H9 (cell line): ENCODE data around the gene GAP43. TPM values are rescaled to one million over a fixed set of nuclear protein-coding genes. Genes with fewer than 3 reads are reported as not detected.

Source experiments
- DNase-seq: peaks from one replicate; pipeline ENCODE4 v3.0.0-alpha.2; 2017
- H2AFZ ChIP-seq: one replicate; pipeline ENCODE4 v1.6.1; 2013; ENCODE audit warnings: mild to moderate bottlenecking, low read length, control low read depth, moderate library complexity
- H2AK5ac ChIP-seq: 2 replicates; pipeline ENCODE4 v1.6.1; 2013; ENCODE audit warnings: low read length, control low read depth, mixed read lengths; ENCODE audit not compliant: insufficient read length
- H2BK120ac ChIP-seq: one replicate; pipeline ENCODE4 v1.6.1; 2013; ENCODE audit warnings: low read depth, mild to moderate bottlenecking, low read length, control low read depth, inconsistent platforms; ENCODE audit not compliant: poor library complexity, severe bottlenecking
- H2BK12ac ChIP-seq: 2 replicates; pipeline ENCODE4 v1.6.1; 2013; ENCODE audit warnings: low read length, control low read depth, mixed read lengths, low read depth; ENCODE audit not compliant: insufficient read length
- H2BK15ac ChIP-seq: 2 replicates; pipeline ENCODE4 v1.6.1; 2013; ENCODE audit warnings: low read depth, low read length, control low read depth
- H2BK20ac ChIP-seq: one replicate; pipeline ENCODE4 v1.6.1; 2013; ENCODE audit warnings: low read depth, mild to moderate bottlenecking, low read length, control low read depth, inconsistent platforms; ENCODE audit not compliant: poor library complexity, severe bottlenecking
- H2BK5ac ChIP-seq: 2 replicates; pipeline ENCODE4 v1.6.1; 2013; ENCODE audit warnings: low read length, control low read depth, mixed read lengths; ENCODE audit not compliant: insufficient read length
- H3K14ac ChIP-seq: 2 replicates; pipeline ENCODE4 v1.6.1; 2013; ENCODE audit warnings: low read length, control low read depth; ENCODE audit not compliant: insufficient read depth
- H3K18ac ChIP-seq: 2 replicates; pipeline ENCODE4 v1.6.1; 2013; ENCODE audit warnings: low read depth, mild to moderate bottlenecking, mixed read lengths, low read length, control low read depth; ENCODE audit not compliant: insufficient read length
- H3K23ac ChIP-seq: 2 replicates; pipeline ENCODE4 v1.6.1; 2013; ENCODE audit warnings: low read length, control low read depth, mixed read lengths, low read depth; ENCODE audit not compliant: insufficient read length
- H3K23me2 ChIP-seq: 2 replicates; pipeline ENCODE4 v1.6.1; 2013; ENCODE audit warnings: low read depth, mild to moderate bottlenecking, mixed read lengths, low read length, control low read depth; ENCODE audit not compliant: insufficient read length, poor library complexity, severe bottlenecking
- H3K27ac ChIP-seq: 2 replicates; pipeline ENCODE4 v1.5.1; 2013; ENCODE audit warnings: low read length, control low read depth, mixed read lengths, low read depth; ENCODE audit not compliant: insufficient read length
- H3K27me3 ChIP-seq: 2 replicates; pipeline ENCODE4 v1.6.1; 2013; ENCODE audit warnings: low read length, control low read depth, inconsistent platforms; ENCODE audit not compliant: insufficient read depth
- H3K4ac ChIP-seq: 2 replicates; pipeline ENCODE4 v1.6.1; 2013; ENCODE audit warnings: low read depth, mild to moderate bottlenecking, control low read depth, inconsistent platforms, low read length, moderate library complexity
- H3K4me1 ChIP-seq: 2 replicates; pipeline ENCODE4 v1.6.1; 2013; ENCODE audit warnings: low read length, control low read depth, inconsistent platforms; ENCODE audit not compliant: insufficient read depth
- H3K4me2 ChIP-seq: 2 replicates; pipeline ENCODE4 v1.6.1; 2013; ENCODE audit warnings: low read length, control low read depth, mixed read lengths; ENCODE audit not compliant: insufficient read length, insufficient read depth
- H3K56ac ChIP-seq: 2 replicates; pipeline ENCODE4 v1.6.1; 2013; ENCODE audit warnings: low read depth, mild to moderate bottlenecking, mixed read lengths, low read length, control low read depth; ENCODE audit not compliant: insufficient read length
- H3K79me1 ChIP-seq: 2 replicates; pipeline ENCODE4 v1.6.1; 2013; ENCODE audit warnings: low read depth, mild to moderate bottlenecking, moderate library complexity, low read length, control low read depth, inconsistent platforms; ENCODE audit not compliant: insufficient read depth, poor library complexity, severe bottlenecking
- H3K79me2 ChIP-seq: 2 replicates; pipeline ENCODE4 v1.6.1; 2013; ENCODE audit warnings: low read length, control low read depth, inconsistent platforms; ENCODE audit not compliant: insufficient read depth
- H3K9ac ChIP-seq: 2 replicates; pipeline ENCODE4 v1.6.1; 2013; ENCODE audit warnings: low read length, control low read depth, mixed read lengths; ENCODE audit not compliant: insufficient read length; ENCODE audit errors: extremely low read depth
- H3K9me3 ChIP-seq: one replicate; pipeline ENCODE4 v1.6.1; 2013; ENCODE audit warnings: low read depth, low read length, inconsistent platforms; ENCODE audit not compliant: control insufficient read depth
- H3T11ph ChIP-seq: one replicate; pipeline ENCODE4 v1.6.1; 2013; ENCODE audit warnings: mild to moderate bottlenecking, low read length, control low read depth, inconsistent platforms
- H4K20me1 ChIP-seq: one replicate; pipeline ENCODE4 v1.6.1; 2013; ENCODE audit not compliant: control insufficient read depth, insufficient read length, insufficient read depth
- H4K5ac ChIP-seq: 2 replicates; pipeline ENCODE4 v1.6.1; 2013; ENCODE audit warnings: low read depth, mild to moderate bottlenecking, mixed read lengths, low read length, control low read depth; ENCODE audit not compliant: insufficient read length
- H4K8ac ChIP-seq: replicated peaks from 2 replicates; pipeline ENCODE4 v1.6.1; 2013; ENCODE audit warnings: low read length, control low read depth, mixed read lengths, low read depth; ENCODE audit not compliant: insufficient read length
- H4K91ac ChIP-seq: 2 replicates; pipeline ENCODE4 v1.6.1; 2013; ENCODE audit warnings: low read depth, mild to moderate bottlenecking, moderate library complexity, mixed read lengths, low read length, control low read depth; ENCODE audit not compliant: insufficient read length
- H3K27ac Mint-ChIP-seq, 3 experiments: 2 replicates in 2 of 3; 3 replicates in 1 of 3; pipeline ENCODE4 v1.8.0; 2020 to 2021; ENCODE audit warnings: mixed read lengths in 3 of 3, mild to moderate bottlenecking in 1 of 3, moderate library complexity in 1 of 3
- H3K27me3 Mint-ChIP-seq: 2 replicates; pipeline ENCODE4 v1.8.0; 2021; ENCODE audit warnings: low read depth, mild to moderate bottlenecking, moderate library complexity, mixed read lengths
- H3K36me3 Mint-ChIP-seq, 3 experiments: 2 replicates in 2 of 3; 3 replicates in 1 of 3; pipeline ENCODE4 v1.8.0; 2020 to 2021; ENCODE audit warnings: low read depth in 3 of 3, mixed read lengths in 3 of 3; ENCODE audit not compliant: insufficient read depth in 1 of 3
- H3K4me1 Mint-ChIP-seq, 2 experiments: 2 replicates each; pipeline ENCODE4 v1.8.0; 2020; ENCODE audit warnings: mixed read lengths in 2 of 2
- H3K4me3 Mint-ChIP-seq, 2 experiments: 2 replicates in 1 of 2; 3 replicates in 1 of 2; pipeline ENCODE4 v1.8.0; 2020 to 2021; ENCODE audit warnings: mild to moderate bottlenecking in 2 of 2, mixed read lengths in 2 of 2, moderate library complexity in 1 of 2
- H3K9me3 Mint-ChIP-seq, 2 experiments: 2 replicates in 1 of 2; 3 replicates in 1 of 2; pipeline ENCODE4 v1.8.0; 2020; ENCODE audit warnings: mild to moderate bottlenecking in 2 of 2, mixed read lengths in 2 of 2, moderate library complexity in 1 of 2
- WGBS: extraction: QIAGEN DNeasy Blood & Tissue Kit; methylation state at CpG from one replicate; pipeline ENCODE4 v1.1.7; 2013; ENCODE audit warnings: missing lambda C conversion rate, low lambda C conversion rate, mixed read lengths; ENCODE audit not compliant: insufficient read length; ENCODE audit errors: extremely low coverage; 5-methylcytosine and 5-hydroxymethylcytosine counted together
- total RNA-seq: library from RNA; stranded (reverse); gene quantifications from 2 replicates; pipeline ENCODE4 v1.2.1, GENCODE V29; 2021
- TF ChIP-seq, protein P1 (sequence below): fragments of 200-600 bp; sonication (generic); conservative IDR thresholded peaks from 3 replicates; pipeline ENCODE4 v1.8.0; 2021; ENCODE audit warnings: antibody characterized with exemption, mild to moderate bottlenecking

Gene GAP43
- total RNA-seq, 1 experiment from 2014 or later = 12.8 TPM

DNA sequence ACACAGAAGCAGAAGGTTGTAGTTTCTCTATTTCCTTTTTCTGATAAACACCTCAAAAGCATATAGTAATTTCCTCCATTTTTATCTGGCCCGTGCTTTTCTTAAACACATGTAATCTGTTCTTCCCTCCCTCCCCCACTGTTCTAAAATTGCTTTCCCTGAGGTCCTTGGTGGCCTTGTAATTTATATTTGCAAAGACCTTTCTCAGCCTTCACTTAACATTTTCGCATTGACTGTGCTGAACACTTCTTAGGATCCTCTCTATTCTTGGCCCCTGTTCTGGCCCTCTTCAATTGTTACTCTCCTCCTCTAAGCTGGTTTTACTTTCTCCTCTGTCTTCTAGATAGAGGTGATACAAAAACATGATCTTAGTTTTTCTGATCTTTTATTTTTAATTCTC is 28.3 kb downstream of the GAP43 start:
- no CpG with 5 or more reads among the region's 2 CpGs for WGBS
- Histone ChIP-seq H4K91ac (no peak overlapping the region), H3K9ac (no peak overlapping the region), H3K9me3 (no peaks in the 10 kb centered on the region), H2BK12ac (no peak overlapping the region), H3K56ac (no peak overlapping the region), H3K23me2 (no peaks in the 10 kb centered on the region), H2AK5ac (no peak overlapping the region), H3T11ph (no peak overlapping the region), H3K4me1 (no peaks in the 10 kb centered on the region), H3K27me3 (no peaks in the 10 kb centered on the region), H3K4ac (no peak overlapping the region), H3K14ac (no peak overlapping the region), H3K18ac (no peak overlapping the region), H4K8ac (no peak overlapping the region), H2BK5ac (no peak overlapping the region), H3K27ac (no peak overlapping the region), H3K79me2 (no peaks in the 10 kb centered on the region), H3K23ac (no peak overlapping the region), H2BK15ac (no peak overlapping the region), H2AFZ (no peak overlapping the region), H2BK20ac (no peak overlapping the region), H2BK120ac (no peak overlapping the region), H3K4me2 (no peak overlapping the region), H4K20me1 (no peaks in the 10 kb centered on the region), H3K79me1 (no peaks in the 10 kb centered on the region), H4K5ac (no peak overlapping the region)
- H3K4me1 Mint-ChIP-seq = no peaks in the 10 kb centered on the region; a peak in 1 of 4 replicates
- TF ChIP-seq, protein P1, sequence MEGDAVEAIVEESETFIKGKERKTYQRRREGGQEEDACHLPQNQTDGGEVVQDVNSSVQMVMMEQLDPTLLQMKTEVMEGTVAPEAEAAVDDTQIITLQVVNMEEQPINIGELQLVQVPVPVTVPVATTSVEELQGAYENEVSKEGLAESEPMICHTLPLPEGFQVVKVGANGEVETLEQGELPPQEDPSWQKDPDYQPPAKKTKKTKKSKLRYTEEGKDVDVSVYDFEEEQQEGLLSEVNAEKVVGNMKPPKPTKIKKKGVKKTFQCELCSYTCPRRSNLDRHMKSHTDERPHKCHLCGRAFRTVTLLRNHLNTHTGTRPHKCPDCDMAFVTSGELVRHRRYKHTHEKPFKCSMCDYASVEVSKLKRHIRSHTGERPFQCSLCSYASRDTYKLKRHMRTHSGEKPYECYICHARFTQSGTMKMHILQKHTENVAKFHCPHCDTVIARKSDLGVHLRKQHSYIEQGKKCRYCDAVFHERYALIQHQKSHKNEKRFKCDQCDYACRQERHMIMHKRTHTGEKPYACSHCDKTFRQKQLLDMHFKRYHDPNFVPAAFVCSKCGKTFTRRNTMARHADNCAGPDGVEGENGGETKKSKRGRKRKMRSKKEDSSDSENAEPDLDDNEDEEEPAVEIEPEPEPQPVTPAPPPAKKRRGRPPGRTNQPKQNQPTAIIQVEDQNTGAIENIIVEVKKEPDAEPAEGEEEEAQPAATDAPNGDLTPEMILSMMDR = no peak
- no peak overlapping the region for H3K27ac Mint-ChIP-seq
- H3K4me3 Mint-ChIP-seq = no peak overlapping the region
- DNase-seq = no peak
- H3K27me3 Mint-ChIP-seq = no peaks in the 10 kb centered on the region
- no peaks in the 10 kb centered on the region for H3K9me3 Mint-ChIP-seq
- H3K36me3 Mint-ChIP-seq = no peaks in the 10 kb centered on the region
